ENCODE measurements around the gene SDF4. TPM values are rescaled to one million over a fixed set of nuclear protein-coding genes. Genes with fewer than 3 reads are reported as not detected.

The SDF4 gene
- total RNA-seq, 3 donors from 2014 or later (not counting 1 experiment from before 2014, with no cell fraction given) = 176 to 211 (median 184) TPM

DNA sequence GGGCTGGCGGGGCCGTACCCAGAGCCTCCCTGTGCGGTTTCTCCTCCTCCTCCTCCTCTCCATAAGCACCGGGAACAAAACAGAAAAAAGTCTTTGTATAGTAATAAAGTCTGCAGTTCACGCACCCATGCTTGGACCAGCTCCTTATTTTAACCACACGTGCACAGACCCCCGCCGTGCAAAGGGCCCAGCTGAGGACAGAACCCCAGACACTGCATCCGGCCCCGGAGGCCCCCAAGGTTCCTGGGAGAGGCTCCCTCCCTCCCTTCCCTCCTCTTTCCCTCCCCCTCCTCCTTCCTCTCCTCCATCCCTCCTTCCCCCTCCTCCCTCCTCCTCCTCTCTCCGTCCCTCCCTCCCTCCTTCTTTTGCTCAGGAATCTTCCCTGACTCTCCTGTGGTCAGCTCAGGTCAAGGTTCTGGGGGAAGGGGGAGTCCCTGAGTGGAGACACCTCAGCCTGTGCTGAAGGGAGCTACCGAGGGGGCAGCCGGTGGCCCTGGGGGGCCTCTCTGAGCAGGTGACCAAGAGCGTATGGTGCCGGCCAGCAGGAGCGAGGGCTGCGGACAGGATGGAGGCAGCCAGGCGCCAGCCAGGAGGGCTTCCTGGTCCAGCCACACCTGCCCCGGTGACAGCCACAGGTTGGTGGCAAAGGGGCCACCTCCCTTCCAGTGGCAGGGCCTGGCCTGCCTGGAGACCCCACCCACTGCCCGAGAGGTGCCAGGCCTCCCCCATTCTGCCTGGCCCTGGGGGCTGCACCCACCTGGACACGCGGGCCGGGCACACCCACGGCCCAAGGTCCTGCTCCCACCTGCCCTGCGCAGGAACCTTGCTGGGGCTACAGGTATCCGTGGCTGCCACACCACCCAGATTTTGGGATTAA, 61.3 kb downstream of the SDF4 start:
- Histone ChIP-seq H3K27me3 (ENCODE audit: control insufficient read depth, insufficient read depth, low read length) (peaks cover 8% of the 10 kb centered on the region), H3K4me1 (ENCODE audit: control insufficient read depth, insufficient read depth, low read length) (peaks cover 88% of the 10 kb centered on the region), H3K9me3 (ENCODE audit: control insufficient read depth, insufficient read depth, low read length) (no peaks in the 10 kb centered on the region), H3K4me3 (ENCODE audit: low read length) (no peak overlapping the region), H3K36me3 (ENCODE audit: control insufficient read depth, insufficient read depth, low read length) (no peaks in the 10 kb centered on the region), H3K27ac (ENCODE audit: low read length) (no peak overlapping the region)
- ATAC-seq (no peak), DNase-seq (peak in 1 of 2 donors; percentile 14)
- Mint-ChIP-seq H3K27ac (peak overlapping the region in 1 of 2 donors; percentile 25), H3K27me3 (ENCODE audit: low read depth in 2 of 2) (peaks cover 0 to 18% of the 10 kb centered on the region in 2 donors), H3K4me1 (peaks cover 10 to 14% of the 10 kb centered on the region in 2 donors), H3K9me3 (no peaks in the 10 kb centered on the region), H3K4me3 (no peak overlapping the region), H3K36me3 (no peaks in the 10 kb centered on the region)
- WGBS (ENCODE audit: insufficient coverage) = 49% methylated on average over 23 of the region's 26 CpGs
- intact Hi-C loops (cut with micrococcal nuclease) = loop anchor here (5.0 kb wide), 1 partner anchor 37 kb away; the partner anchor contains the start of gene TNFRSF18
- TF ChIP-seq, protein P1, sequence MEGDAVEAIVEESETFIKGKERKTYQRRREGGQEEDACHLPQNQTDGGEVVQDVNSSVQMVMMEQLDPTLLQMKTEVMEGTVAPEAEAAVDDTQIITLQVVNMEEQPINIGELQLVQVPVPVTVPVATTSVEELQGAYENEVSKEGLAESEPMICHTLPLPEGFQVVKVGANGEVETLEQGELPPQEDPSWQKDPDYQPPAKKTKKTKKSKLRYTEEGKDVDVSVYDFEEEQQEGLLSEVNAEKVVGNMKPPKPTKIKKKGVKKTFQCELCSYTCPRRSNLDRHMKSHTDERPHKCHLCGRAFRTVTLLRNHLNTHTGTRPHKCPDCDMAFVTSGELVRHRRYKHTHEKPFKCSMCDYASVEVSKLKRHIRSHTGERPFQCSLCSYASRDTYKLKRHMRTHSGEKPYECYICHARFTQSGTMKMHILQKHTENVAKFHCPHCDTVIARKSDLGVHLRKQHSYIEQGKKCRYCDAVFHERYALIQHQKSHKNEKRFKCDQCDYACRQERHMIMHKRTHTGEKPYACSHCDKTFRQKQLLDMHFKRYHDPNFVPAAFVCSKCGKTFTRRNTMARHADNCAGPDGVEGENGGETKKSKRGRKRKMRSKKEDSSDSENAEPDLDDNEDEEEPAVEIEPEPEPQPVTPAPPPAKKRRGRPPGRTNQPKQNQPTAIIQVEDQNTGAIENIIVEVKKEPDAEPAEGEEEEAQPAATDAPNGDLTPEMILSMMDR (IDR thresholded peaks at IDR 0.05) = no peak

DNA sequence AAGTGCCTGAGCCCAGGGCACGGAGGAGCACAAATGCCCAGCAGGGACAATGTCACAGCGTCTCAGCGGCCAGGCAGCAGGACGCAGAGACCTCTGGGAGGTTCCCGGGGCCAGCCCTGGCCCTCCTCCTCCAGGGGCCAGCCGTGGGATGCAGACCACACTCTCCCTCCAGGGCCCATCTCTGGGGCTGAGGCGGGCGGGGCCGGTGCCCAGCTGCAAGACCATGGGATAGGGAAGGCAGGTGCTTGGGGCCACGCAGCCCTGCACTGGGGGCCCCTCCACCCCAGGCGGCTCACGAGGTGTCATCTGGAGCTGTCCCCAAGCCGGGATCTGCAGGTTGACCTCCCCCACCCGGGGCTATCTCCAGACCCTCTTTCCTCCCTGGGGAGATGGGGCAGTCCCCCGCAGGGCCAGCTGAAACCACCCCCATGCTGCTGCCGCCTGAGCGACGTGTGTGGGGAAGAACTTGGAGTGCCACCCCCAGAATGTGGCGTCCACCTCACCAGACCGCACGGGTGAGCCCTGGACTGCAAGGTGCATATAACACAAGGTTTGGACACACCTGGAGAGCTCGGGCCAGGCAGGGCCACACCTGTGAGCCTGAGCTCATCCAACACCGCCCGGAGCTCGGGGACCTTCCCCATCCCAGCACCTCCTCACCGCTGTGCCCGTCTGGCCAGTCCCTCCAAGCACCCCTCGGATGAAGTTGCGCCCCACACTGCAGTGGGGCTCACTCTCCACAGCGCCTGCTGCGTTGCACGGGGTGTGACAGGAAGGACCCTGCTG, 62.2 kb downstream of the SDF4 start:
- Histone ChIP-seq H3K36me3 (ENCODE audit: control insufficient read depth, insufficient read depth, low read length) (no peaks in the 10 kb centered on the region), H3K27ac (ENCODE audit: low read length) (no peak overlapping the region), H3K4me1 (ENCODE audit: control insufficient read depth, insufficient read depth, low read length) (peaks cover 92% of the 10 kb centered on the region), H3K4me3 (ENCODE audit: low read length) (no peak overlapping the region), H3K9me3 (ENCODE audit: control insufficient read depth, insufficient read depth, low read length) (no peaks in the 10 kb centered on the region), H3K27me3 (ENCODE audit: control insufficient read depth, insufficient read depth, low read length) (peaks cover 8% of the 10 kb centered on the region)
- no peak for DNase-seq
- 72% methylated on average over 31 of the region's 32 CpGs for WGBS (ENCODE audit: insufficient coverage)
- TF ChIP-seq, protein P1 (IDR thresholded peaks at IDR 0.05) = no peak
- ATAC-seq = no peak
- Mint-ChIP-seq H3K9me3 (no peaks in the 10 kb centered on the region), H3K4me1 (peaks cover 11 to 18% of the 10 kb centered on the region in 2 donors), H3K4me3 (no peak overlapping the region), H3K27ac (peak overlapping the region in 1 of 2 donors; percentile 25), H3K27me3 (ENCODE audit: low read depth in 2 of 2) (peaks cover 0 to 18% of the 10 kb centered on the region in 2 donors), H3K36me3 (no peaks in the 10 kb centered on the region)
- intact Hi-C loops (cut with micrococcal nuclease) = loop anchor here (5.0 kb wide), 1 partner anchor 38 kb away; the partner anchor contains the start of gene TNFRSF18

DNA sequence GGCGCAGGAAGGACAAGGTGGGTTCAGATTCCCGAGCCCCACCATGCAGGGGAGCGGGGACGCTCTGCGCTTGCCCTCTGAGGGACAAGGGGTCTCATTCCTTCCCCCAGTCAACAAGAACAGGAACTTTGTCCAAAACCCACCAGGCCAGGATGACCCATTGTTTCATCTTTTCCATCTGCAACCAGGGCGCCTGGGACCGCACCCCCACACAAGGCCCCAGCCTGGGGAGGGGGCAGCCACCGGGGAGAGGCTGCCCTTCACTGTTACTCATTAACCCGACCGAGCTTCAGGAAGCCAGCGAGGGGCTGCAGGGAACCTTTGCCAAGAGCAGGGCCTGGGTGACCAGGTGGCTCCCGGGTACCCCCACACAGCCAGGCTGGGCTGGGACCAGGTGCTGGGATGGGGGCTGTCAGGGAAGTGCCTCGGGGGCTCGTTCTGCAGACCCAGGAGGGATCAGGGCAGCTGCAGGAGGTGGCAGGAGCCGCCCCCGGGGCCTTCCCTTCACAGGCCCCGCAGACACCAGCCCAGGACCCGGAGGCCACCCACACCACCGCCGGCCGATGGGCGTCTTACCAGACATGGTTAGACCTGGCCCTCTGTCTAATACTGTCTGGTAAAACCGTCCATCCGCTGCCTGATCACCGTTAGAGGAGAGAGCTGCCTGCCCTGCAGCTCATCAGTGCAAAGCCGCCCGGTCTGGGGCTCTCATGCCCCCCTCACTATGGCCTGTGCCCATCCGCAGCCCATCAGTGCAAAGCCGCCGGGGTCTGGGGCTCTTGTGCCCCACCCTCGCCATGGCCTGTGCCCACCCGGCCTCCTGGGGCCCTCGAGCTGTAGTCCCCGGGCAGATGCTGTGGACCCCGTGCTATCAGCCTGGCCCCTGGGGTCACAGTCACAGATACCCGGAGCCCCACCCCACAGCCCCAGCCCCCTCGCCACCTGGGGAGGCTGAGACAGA, 63.1 kb downstream of the SDF4 start:
- DNase-seq (no peak), ATAC-seq (no peak)
- H3K4me3 ChIP-seq (ENCODE audit: low read length) = no peak overlapping the region
- TF ChIP-seq, protein P1 (IDR thresholded peaks at IDR 0.05) = no peak
- no peak overlapping the region for H3K4me3 Mint-ChIP-seq
- intact Hi-C loops (cut with micrococcal nuclease) = no loop called here
- H3K4me1 Mint-ChIP-seq = peaks cover 11 to 18% of the 10 kb centered on the region in 2 donors
- H3K36me3 Mint-ChIP-seq = no peaks in the 10 kb centered on the region
- no peaks in the 10 kb centered on the region for H3K9me3 ChIP-seq (ENCODE audit: control insufficient read depth, insufficient read depth, low read length)
- peaks cover 83% of the 10 kb centered on the region for H3K4me1 ChIP-seq (ENCODE audit: control insufficient read depth, insufficient read depth, low read length)
- peaks cover 0 to 18% of the 10 kb centered on the region in 2 donors for H3K27me3 Mint-ChIP-seq (ENCODE audit: low read depth in 2 of 2)
- H3K9me3 Mint-ChIP-seq = no peaks in the 10 kb centered on the region
- WGBS (ENCODE audit: insufficient coverage) = 84% methylated on average over 37 of the region's 37 CpGs
- no peak overlapping the region for H3K27ac ChIP-seq (ENCODE audit: low read length)
- H3K36me3 ChIP-seq (ENCODE audit: control insufficient read depth, insufficient read depth, low read length) = no peaks in the 10 kb centered on the region
- no peak overlapping the region for H3K27ac Mint-ChIP-seq
- H3K27me3 ChIP-seq (ENCODE audit: control insufficient read depth, insufficient read depth, low read length) = peaks cover 8% of the 10 kb centered on the region

Measured in natural killer cell (primary cell).